ENCODE measurements around the gene FEM1A.
"Not testable (repeated sequence)": the region's sequence is repeated elsewhere in the genome, so short reads cannot be mapped to it uniquely, and the experiment has no call there.

The FEM1A gene

GRCh38 chr19:4791183-4792018 is at the start of gene FEM1A:
Gene FEM1A (plus strand): TSS chr19:4791734. CDS start chr19:4791855, 121 bp downstream.
- peak; percentile 100 for DNase-seq

- DNase-seq: no peak
Observed at GRCh38 chr19:4742723-4743646, 48.5 kb upstream of the FEM1A start.

GRCh38 chr19:4744451-4745174 is 46.9 kb upstream of the FEM1A start:
- peak; percentile 85 for DNase-seq

- DNase-seq: not testable (repeated sequence)
Observed at GRCh38 chr19:4745175-4745574, 46.4 kb upstream of the FEM1A start.

- no peak for DNase-seq
Observed at GRCh38 chr19:4745986-4746385, 45.5 kb upstream of the FEM1A start.

GRCh38 chr19:4748185-4748584 is 43.3 kb upstream of the FEM1A start:
- DNase-seq: no peak

GRCh38 chr19:4748589-4748988 is 42.9 kb upstream of the FEM1A start:
- DNase-seq: no peak

GRCh38 chr19:4749870-4750590 is 41.5 kb upstream of the FEM1A start:
- DNase-seq: no peak

- DNase-seq: no peak
Observed at GRCh38 chr19:4754248-4754647, 37.3 kb upstream of the FEM1A start.

GRCh38 chr19:4755459-4755858 is 36.1 kb upstream of the FEM1A start:
- no peak for DNase-seq

- no peak for DNase-seq
Observed at GRCh38 chr19:4758082-4758481, 33.5 kb upstream of the FEM1A start.

- DNase-seq: no peak
Observed at GRCh38 chr19:4758659-4759058, 32.9 kb upstream of the FEM1A start.

- peak; percentile 80 for DNase-seq
Observed at GRCh38 chr19:4759388-4760284, 31.9 kb upstream of the FEM1A start.

- DNase-seq: no peak
Observed at GRCh38 chr19:4760285-4760650, 31.3 kb upstream of the FEM1A start.

GRCh38 chr19:4763021-4763420 is 28.5 kb upstream of the FEM1A start:
- no peak for DNase-seq

GRCh38 chr19:4764393-4764660 is 27.2 kb upstream of the FEM1A start:
- DNase-seq: no peak

- peak; percentile 85 for DNase-seq
Observed at GRCh38 chr19:4768934-4769777, 22.4 kb upstream of the FEM1A start.

GRCh38 chr19:4772566-4772965 is 19.0 kb upstream of the FEM1A start:
- no peak for DNase-seq

- DNase-seq: no peak
Observed at GRCh38 chr19:4773047-4773640, 18.4 kb upstream of the FEM1A start.

- no peak for DNase-seq
Observed at GRCh38 chr19:4774136-4774535, 17.4 kb upstream of the FEM1A start.

Measured in fibroblast of skin of right biceps (primary cell).